GM12865 (cell line): ENCODE results near the gene ADSL.
"Not testable (repeated sequence)": the region's sequence is repeated elsewhere in the genome, so short reads cannot be mapped to it uniquely, and the experiment has no call there.

Source experiments
- DNase-seq: peaks from one replicate; pipeline ENCODE4 v3.0.0; 2010; ENCODE audit warnings: low read depth
- H3K4me3 ChIP-seq: 2 replicates; pipeline ENCODE4 v1.5.1; 2011; ENCODE audit warnings: mild to moderate bottlenecking, low read depth, low read length, control low read depth
- TF ChIP-seq, protein P1 (sequence below): IDR thresholded peaks from 2 replicates; pipeline ENCODE4 v1.5.1; 2011; ENCODE audit warnings: low read length, control low read depth, low read depth, inconsistent platforms; ENCODE audit not compliant: insufficient read depth; ENCODE audit errors: missing control alignments

Gene ADSL

DNA sequence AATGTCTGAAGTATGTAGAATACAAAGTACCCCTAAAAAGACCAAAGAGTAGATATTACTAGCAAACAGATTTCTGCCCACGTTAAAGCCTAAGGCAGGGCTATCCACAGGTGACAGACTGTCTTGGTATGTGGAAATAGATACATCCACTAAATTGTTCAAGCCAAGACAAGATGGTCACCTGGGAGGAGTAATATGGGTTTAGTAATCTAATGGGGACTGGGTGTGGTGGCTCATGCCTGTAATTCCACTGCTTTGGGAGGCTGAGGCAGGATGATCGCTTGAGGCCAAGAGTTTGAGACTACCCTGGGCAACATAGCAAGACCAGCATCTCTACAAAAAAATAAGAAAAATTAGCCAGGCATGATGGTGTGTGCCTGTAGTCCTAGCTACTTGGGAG, 31.6 kb downstream of the ADSL start:
- TF ChIP-seq, protein P1, sequence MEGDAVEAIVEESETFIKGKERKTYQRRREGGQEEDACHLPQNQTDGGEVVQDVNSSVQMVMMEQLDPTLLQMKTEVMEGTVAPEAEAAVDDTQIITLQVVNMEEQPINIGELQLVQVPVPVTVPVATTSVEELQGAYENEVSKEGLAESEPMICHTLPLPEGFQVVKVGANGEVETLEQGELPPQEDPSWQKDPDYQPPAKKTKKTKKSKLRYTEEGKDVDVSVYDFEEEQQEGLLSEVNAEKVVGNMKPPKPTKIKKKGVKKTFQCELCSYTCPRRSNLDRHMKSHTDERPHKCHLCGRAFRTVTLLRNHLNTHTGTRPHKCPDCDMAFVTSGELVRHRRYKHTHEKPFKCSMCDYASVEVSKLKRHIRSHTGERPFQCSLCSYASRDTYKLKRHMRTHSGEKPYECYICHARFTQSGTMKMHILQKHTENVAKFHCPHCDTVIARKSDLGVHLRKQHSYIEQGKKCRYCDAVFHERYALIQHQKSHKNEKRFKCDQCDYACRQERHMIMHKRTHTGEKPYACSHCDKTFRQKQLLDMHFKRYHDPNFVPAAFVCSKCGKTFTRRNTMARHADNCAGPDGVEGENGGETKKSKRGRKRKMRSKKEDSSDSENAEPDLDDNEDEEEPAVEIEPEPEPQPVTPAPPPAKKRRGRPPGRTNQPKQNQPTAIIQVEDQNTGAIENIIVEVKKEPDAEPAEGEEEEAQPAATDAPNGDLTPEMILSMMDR, result no peak
- H3K4me3 ChIP-seq, result no peak overlapping the region
- DNase-seq, result no peak

DNA sequence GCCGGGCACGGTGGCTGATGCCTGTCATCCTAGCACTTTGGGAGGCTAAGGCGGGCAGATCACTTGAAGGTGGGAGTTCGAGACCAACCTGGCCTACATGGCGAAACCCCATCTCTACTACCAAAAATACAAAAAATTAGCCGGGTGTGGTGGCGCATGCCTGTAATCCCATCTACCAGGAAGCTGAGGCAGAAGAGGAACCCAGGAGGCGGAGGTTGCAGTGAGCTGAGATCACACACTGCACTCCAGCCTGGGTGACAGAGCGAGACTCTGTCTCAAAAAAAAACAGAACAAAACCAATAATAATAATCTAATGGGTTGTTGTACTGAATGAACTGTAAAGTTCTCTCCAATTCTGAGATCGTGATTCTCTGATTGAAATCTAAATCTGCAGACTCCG, 32.1 kb downstream of the ADSL start:
- not testable (repeated sequence) for H3K4me3 ChIP-seq, DNase-seq

DNA sequence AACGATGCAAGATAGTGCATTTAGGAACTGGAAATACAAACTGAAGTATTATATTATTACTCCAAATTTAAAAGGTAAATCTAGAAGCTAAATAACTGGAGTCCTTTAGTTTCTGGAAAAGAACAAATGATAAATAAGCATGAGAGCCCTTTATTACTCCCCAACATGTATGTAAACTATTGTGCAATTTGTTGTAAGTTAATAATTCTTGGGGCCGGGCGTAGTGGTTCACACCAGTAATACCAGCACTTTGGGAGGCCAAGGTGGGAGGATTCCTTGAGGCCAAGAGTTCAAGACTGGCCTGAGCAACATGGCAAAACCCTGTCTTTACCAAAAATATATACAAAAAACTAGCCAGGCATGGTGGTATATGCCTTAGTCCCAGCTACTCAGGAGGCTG, 35.2 kb downstream of the ADSL start:
- TF ChIP-seq, protein P1, result no peak
- DNase-seq, result no peak
- no peak overlapping the region for H3K4me3 ChIP-seq

DNA sequence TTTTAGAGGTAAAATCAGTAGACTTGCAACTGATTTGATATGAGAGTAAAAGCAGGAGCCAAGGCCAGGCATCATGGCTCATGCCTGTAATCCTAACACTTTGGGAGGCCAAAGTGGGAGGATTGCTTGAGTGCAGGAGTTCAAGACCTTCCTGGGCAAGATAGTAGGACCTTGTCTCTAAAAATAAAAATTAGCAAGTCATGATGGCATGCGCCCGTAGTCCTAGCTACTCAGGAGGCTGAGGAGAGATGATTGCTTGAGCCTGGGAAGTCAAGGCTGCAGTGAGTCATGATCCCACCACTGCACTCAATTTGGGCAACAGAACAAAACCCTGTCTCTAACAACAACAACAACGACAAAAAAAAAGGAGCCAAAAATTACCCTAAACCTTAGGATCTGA, 37.6 kb downstream of the ADSL start:
- H3K4me3 ChIP-seq, result no peak overlapping the region
- TF ChIP-seq, protein P1, result no peak
- DNase-seq, result no peak

DNA sequence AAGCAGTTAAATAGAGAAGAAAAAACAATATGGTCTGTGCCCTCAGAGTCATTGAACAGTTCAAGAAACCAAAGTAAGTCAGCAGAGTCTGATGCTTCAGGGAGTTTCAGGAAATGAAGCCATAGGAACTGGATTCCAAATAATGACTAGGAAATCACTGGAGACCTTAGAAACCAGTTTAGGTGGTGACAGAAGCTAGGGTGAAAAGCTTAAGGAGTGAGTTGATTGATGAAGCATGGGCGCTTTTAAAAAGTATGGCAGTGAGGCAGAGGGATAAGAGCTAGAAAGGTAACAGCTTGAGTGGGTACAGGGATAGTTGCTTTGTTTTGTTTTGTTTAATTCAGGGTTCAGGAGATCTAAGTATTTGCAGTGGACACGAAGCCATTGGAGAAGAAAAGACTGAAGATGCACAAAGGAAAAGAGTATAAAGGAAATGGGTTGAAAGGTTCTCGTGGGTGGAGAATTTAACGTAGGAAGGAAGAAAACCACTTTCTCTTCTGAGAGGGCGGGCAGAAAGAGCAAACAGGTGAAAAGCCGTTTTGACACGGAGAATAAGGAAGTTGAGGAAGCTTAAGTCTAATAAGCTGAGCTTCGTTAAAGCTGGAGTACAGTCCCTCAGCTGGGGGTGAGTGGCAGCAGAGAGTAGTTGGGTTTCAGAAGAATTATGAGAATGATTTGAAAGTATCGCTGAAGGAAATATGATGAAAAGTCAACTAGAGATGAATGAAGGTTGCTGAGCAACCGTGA, 38.9 kb downstream of the ADSL start:
- peak overlapping the region; percentile 34 for H3K4me3 ChIP-seq
- DNase-seq, result peak; percentile 74
- TF ChIP-seq, protein P1, result no peak

DNA sequence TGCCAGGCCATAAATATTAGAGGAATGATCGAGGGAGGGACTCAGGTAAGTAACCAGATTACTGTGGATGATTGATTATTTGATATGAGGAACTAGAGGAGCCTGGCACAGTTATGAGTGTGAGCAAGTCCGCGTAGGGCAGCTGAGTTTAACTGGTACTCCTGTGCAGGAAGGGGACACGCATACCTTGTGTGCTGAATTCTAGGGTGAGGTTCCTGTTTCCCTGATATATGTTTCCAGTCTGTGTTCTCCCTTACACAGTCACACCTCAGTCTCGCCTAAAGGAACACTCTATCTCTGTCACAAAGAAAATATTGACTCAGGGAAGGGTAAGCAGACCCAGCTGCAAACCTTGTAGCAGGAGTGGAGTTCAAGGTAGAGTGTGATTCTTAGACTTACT, 41.4 kb downstream of the ADSL start:
- DNase-seq, result no peak
- H3K4me3 ChIP-seq, result no peak overlapping the region
- TF ChIP-seq, protein P1, result no peak

DNA sequence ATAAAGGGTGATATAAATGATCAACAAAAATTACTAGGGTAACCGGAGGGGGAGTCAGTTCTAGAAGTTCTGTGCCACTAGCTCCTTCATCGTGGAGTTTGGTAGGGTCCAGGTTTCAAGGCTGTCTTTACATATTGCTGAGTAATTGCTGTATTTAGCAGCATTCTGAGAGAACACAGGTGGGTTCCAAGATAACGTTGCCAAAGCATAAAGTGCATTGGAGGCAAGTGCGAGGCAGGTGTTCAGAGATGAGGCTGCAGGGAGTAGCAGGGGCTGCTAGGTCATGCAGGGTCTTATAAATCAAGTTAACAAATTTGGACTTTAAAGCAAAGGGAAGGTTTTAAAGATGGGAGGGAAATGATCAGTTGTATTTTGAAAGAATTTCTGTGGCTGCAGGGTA, 41.9 kb downstream of the ADSL start:
- H3K4me3 ChIP-seq, result no peak overlapping the region
- TF ChIP-seq, protein P1, result no peak
- DNase-seq, result no peak

DNA sequence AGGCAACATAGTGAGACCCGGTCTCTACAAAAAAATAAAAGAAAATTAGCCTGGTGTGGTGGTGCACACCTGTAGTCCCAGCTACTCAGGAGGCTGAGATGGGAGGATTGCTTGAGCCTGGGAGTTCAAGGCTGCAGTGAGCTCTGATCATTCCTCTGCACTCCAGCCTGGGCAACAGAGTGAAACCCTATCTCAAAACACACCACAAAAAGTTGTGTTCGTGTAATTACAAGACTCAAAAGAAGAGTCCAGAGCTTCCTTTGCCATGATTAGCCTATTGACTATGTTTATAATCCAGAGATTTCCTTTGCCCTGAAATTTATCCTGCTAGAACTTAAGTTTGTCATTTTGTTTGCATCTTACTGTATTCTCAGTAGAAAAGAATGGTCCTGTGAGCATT, 45.1 kb downstream of the ADSL start:
- no peak for DNase-seq
- no peak overlapping the region for H3K4me3 ChIP-seq
- TF ChIP-seq, protein P1, result no peak
